Neural cell (in vitro differentiated cells): ENCODE measurements around the gene CCDC182. TPM values are rescaled to one million over a fixed set of nuclear protein-coding genes. Genes with fewer than 3 reads are reported as not detected.

ENCODE experiments used
- H2AFZ ChIP-seq: fragments of 200-600, 300-800 bp; sonication (generic), shearing (Covaris generic); 2 replicates; pipeline ENCODE4 v1.6.0; 2014; ENCODE audit warnings: low read depth, mild to moderate bottlenecking, antibody characterized with exemption, low read length, moderate library complexity
- H3F3A ChIP-seq: fragments of 200-600 bp; shearing (Covaris generic); 2 replicates; pipeline ENCODE4 v1.6.1; 2016; ENCODE audit warnings: mild to moderate bottlenecking, moderate library complexity, mixed read lengths, antibody characterized with exemption, low read length; ENCODE audit not compliant: insufficient read depth, poor library complexity, severe bottlenecking
- H3K27ac ChIP-seq: fragments of 200-600, 300-800 bp; sonication (generic), shearing (Covaris generic); 2 replicates; pipeline ENCODE4 v1.5.1; 2014; ENCODE audit warnings: mild to moderate bottlenecking, low read length, moderate library complexity
- H3K27me3 ChIP-seq: fragments of 300-800, 200-600 bp; sonication (generic), shearing (Covaris generic); 2 replicates; pipeline ENCODE4 v1.6.0; 2014; ENCODE audit warnings: mild to moderate bottlenecking, low read depth, low read length, moderate library complexity; ENCODE audit not compliant: insufficient read depth
- H3K36me3 ChIP-seq: fragments of 300-800, 200-600 bp; sonication (generic), shearing (Covaris generic); 2 replicates; pipeline ENCODE4 v1.5.1; 2014; ENCODE audit warnings: mild to moderate bottlenecking, antibody characterized with exemption, low read length, moderate library complexity; ENCODE audit not compliant: insufficient read depth
- H3K4me2 ChIP-seq: fragments of 300-800, 200-600 bp; sonication (generic), shearing (Covaris generic); 2 replicates; pipeline ENCODE4 v1.6.0; 2014; ENCODE audit warnings: mild to moderate bottlenecking, low read length
- H3K4me3 ChIP-seq: fragments of 300-800, 200-600 bp; sonication (generic), shearing (Covaris generic); 2 replicates; pipeline ENCODE4 v1.5.1; 2014; ENCODE audit warnings: mild to moderate bottlenecking, low read length, moderate library complexity
- H3K79me2 ChIP-seq: fragments of 200-600 bp; shearing (Covaris generic); replicated peaks from 2 replicates; pipeline ENCODE4 v1.6.0; 2014; ENCODE audit warnings: mild to moderate bottlenecking, low read length, moderate library complexity; ENCODE audit not compliant: insufficient read depth
- H3K9ac ChIP-seq: fragments of 300-800, 200-600 bp; sonication (generic), shearing (Covaris generic); 2 replicates; pipeline ENCODE4 v1.6.1; 2016; ENCODE audit warnings: mild to moderate bottlenecking, low read length, mixed read lengths
- H3K9me2 ChIP-seq: fragments of 200-600 bp; shearing (Covaris generic); 2 replicates; pipeline ENCODE4 v1.6.1; 2016; ENCODE audit warnings: mild to moderate bottlenecking, low read length, mixed read lengths; ENCODE audit not compliant: insufficient read depth
- H3K9me3 ChIP-seq: fragments of 200-600, 300-800 bp; sonication (generic), shearing (Covaris generic); 2 replicates; pipeline ENCODE4 v1.6.1; 2016; ENCODE audit warnings: mild to moderate bottlenecking, mixed run types, low read length, moderate library complexity, mixed read lengths
- H4K20me1 ChIP-seq: fragments of 200-600 bp; shearing (Covaris generic); 2 replicates; pipeline ENCODE4 v1.6.1; 2016; ENCODE audit warnings: mild to moderate bottlenecking, mixed run types; ENCODE audit not compliant: insufficient read depth
- CTCF ChIP-seq: fragments of 450-650 bp; IDR thresholded peaks from 2 replicates; pipeline ENCODE4 v1.5.1; 2014; ENCODE audit warnings: antibody characterized with exemption, mild to moderate bottlenecking, moderate library complexity; ENCODE audit not compliant: poor library complexity, severe bottlenecking
- EP300 ChIP-seq: fragments of 450-650 bp; conservative IDR thresholded peaks from 2 replicates; pipeline ENCODE4 v1.6.1; 2014; ENCODE audit warnings: antibody characterized with exemption, mild to moderate bottlenecking, moderate library complexity; ENCODE audit not compliant: poor library complexity, severe bottlenecking
- EZH2 ChIP-seq: fragments of 200-600, 300-800 bp; shearing (Covaris generic), sonication (generic); IDR thresholded peaks from 2 replicates; pipeline ENCODE4 v1.6.1; 2014; ENCODE audit warnings: antibody characterized with exemption, low read length, borderline replicate concordance, mild to moderate bottlenecking; ENCODE audit not compliant: insufficient read depth, poor library complexity, severe bottlenecking
- MXI1 ChIP-seq: fragments of 450-650 bp; conservative IDR thresholded peaks from 2 replicates; pipeline ENCODE4 v1.6.1; 2014; ENCODE audit warnings: antibody characterized with exemption, mild to moderate bottlenecking; ENCODE audit not compliant: poor library complexity, severe bottlenecking
- POLR2AphosphoS5 ChIP-seq: IDR thresholded peaks from 2 replicates; pipeline ENCODE4 v1.6.1; 2012
- RAD21 ChIP-seq: fragments of 450-650 bp; conservative IDR thresholded peaks from 2 replicates; pipeline ENCODE4 v1.6.1; 2014; ENCODE audit warnings: antibody characterized with exemption, mild to moderate bottlenecking, moderate library complexity
- SMC3 ChIP-seq: fragments of 450-650 bp; conservative IDR thresholded peaks from 2 replicates; pipeline ENCODE4 v1.6.1; 2014; ENCODE audit warnings: antibody characterized with exemption, mild to moderate bottlenecking, moderate library complexity; ENCODE audit not compliant: poor library complexity
- TAF1 ChIP-seq: IDR thresholded peaks from 2 replicates; pipeline ENCODE4 v1.6.1; 2012; ENCODE audit warnings: low read depth
- polyA plus RNA-seq: library from polyadenylated mRNA; depleted of rRNA; stranded (reverse); fragments of >200 nt; gene quantifications from 2 replicates; pipeline ENCODE4 v1.2.3, GENCODE V29; 2014
- TF ChIP-seq, protein P1 (sequence below): IDR thresholded peaks from 2 replicates; pipeline ENCODE4 v1.6.1; 2012; ENCODE audit warnings: borderline replicate concordance

CCDC182 gene
- polyA plus RNA-seq, 1 donor from 2014 or later, result not detected

GRCh38 chr17:57726838-57727237 lies 18.3 kb downstream of the CCDC182 start:
- no peaks in the 10 kb centered on the region for H3K9me2 ChIP-seq
- TF ChIP-seq TAF1 (no peak), MXI1 (no peak), EP300 (no peak), CTCF (no peak), POLR2AphosphoS5 (no peak), SMC3 (no peak), EZH2 (no peak), RAD21 (no peak)
- TF ChIP-seq, protein P1, sequence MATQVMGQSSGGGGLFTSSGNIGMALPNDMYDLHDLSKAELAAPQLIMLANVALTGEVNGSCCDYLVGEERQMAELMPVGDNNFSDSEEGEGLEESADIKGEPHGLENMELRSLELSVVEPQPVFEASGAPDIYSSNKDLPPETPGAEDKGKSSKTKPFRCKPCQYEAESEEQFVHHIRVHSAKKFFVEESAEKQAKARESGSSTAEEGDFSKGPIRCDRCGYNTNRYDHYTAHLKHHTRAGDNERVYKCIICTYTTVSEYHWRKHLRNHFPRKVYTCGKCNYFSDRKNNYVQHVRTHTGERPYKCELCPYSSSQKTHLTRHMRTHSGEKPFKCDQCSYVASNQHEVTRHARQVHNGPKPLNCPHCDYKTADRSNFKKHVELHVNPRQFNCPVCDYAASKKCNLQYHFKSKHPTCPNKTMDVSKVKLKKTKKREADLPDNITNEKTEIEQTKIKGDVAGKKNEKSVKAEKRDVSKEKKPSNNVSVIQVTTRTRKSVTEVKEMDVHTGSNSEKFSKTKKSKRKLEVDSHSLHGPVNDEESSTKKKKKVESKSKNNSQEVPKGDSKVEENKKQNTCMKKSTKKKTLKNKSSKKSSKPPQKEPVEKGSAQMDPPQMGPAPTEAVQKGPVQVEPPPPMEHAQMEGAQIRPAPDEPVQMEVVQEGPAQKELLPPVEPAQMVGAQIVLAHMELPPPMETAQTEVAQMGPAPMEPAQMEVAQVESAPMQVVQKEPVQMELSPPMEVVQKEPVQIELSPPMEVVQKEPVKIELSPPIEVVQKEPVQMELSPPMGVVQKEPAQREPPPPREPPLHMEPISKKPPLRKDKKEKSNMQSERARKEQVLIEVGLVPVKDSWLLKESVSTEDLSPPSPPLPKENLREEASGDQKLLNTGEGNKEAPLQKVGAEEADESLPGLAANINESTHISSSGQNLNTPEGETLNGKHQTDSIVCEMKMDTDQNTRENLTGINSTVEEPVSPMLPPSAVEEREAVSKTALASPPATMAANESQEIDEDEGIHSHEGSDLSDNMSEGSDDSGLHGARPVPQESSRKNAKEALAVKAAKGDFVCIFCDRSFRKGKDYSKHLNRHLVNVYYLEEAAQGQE, result no peak
- H3K9ac ChIP-seq, result no peak overlapping the region
- no peak overlapping the region for H3K4me2 ChIP-seq
- no peaks in the 10 kb centered on the region for H3K79me2 ChIP-seq
- no peak overlapping the region for H2AFZ ChIP-seq
- H3K9me3 ChIP-seq, result no peaks in the 10 kb centered on the region
- no peaks in the 10 kb centered on the region for H3K27me3 ChIP-seq
- H4K20me1 ChIP-seq, result no peaks in the 10 kb centered on the region
- no peaks in the 10 kb centered on the region for H3K36me3 ChIP-seq
- H3K27ac ChIP-seq, result no peak overlapping the region
- H3K4me3 ChIP-seq, result no peak overlapping the region
- H3F3A ChIP-seq, result no peaks in the 10 kb centered on the region

GRCh38 chr17:57726213-57726790 lies 18.8 kb downstream of the CCDC182 start:
- Histone ChIP-seq H3K4me3 (no peak overlapping the region), H3K9me2 (no peaks in the 10 kb centered on the region), H4K20me1 (no peaks in the 10 kb centered on the region), H3F3A (no peaks in the 10 kb centered on the region), H3K9ac (no peak overlapping the region), H3K27me3 (no peaks in the 10 kb centered on the region), H3K79me2 (no peaks in the 10 kb centered on the region), H3K27ac (no peak overlapping the region), H3K4me2 (no peak overlapping the region), H2AFZ (no peak overlapping the region), H3K36me3 (no peaks in the 10 kb centered on the region), H3K9me3 (no peaks in the 10 kb centered on the region)
- TF ChIP-seq EZH2 (no peak), MXI1 (no peak), RAD21 (no peak), TAF1 (no peak), POLR2AphosphoS5 (no peak), EP300 (no peak), CTCF (no peak), SMC3 (no peak)
- TF ChIP-seq, protein P1, result no peak
